Keratinocyte (primary cell): ENCODE data around the gene B3GNT9.
A peak's percentile ranks its signal among the peaks of the same experiment; 100 is the strongest.

ENCODE experiments used
- EZH2 ChIP-seq: IDR thresholded peaks from one replicate; pipeline ENCODE4 v1.6.1; 2012; ENCODE audit warnings: inconsistent platforms, mild to moderate bottlenecking, low read length, moderate library complexity
- TF ChIP-seq, protein P1 (sequence below), 3 experiments: IDR thresholded peaks in 1 of 3; conservative IDR thresholded peaks in 1 of 3; optimal IDR thresholded peaks in 1 of 3; 2 replicates in 2 of 3; 3 replicates in 1 of 3; pipeline versions ENCODE3 to v1.5.1; 2011; ENCODE audit warnings: low read length in 3 of 3, mild to moderate bottlenecking in 3 of 3, moderate library complexity in 2 of 3, control low read depth in 1 of 3, inconsistent platforms in 1 of 3; ENCODE audit not compliant: insufficient read depth in 2 of 3; ENCODE audit errors: extremely low read depth in 1 of 3

DNA sequence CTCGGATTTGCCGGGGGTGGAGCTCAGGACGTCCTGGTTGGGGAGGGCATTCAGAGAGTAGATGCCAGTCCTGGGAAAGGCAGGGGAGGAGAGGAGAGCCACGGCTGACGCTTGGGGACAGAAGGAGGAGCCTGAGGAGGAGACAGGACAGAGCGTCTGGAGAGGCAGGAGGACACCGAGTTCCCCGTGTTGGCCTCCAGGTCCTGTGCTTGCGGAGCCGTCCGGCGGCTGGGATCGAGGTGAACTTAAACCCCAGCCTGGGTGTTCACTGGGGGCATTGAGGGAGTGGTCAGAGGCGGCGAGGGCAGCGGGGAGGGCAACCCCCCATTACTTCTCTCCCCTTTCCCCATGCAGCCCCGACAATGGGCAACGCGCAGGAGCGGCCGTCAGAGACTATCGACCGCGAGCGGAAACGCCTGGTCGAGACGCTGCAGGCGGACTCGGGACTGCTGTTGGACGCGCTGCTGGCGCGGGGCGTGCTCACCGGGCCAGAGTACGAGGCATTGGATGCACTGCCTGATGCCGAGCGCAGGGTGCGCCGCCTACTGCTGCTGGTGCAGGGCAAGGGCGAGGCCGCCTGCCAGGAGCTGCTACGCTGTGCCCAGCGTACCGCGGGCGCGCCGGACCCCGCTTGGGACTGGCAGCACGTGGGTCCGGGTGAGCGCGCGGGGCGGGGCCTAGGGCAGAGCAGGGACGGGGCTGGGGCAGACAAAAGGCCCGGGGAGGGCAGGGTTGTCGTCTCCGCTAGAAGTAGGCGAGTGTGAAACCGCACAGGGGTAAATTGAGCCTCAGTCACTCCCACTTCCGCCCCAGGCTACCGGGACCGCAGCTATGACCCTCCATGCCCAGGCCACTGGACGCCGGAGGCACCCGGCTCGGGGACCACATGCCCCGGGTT, 23.3 kb upstream of the B3GNT9 start:
- TF ChIP-seq, protein P1, sequence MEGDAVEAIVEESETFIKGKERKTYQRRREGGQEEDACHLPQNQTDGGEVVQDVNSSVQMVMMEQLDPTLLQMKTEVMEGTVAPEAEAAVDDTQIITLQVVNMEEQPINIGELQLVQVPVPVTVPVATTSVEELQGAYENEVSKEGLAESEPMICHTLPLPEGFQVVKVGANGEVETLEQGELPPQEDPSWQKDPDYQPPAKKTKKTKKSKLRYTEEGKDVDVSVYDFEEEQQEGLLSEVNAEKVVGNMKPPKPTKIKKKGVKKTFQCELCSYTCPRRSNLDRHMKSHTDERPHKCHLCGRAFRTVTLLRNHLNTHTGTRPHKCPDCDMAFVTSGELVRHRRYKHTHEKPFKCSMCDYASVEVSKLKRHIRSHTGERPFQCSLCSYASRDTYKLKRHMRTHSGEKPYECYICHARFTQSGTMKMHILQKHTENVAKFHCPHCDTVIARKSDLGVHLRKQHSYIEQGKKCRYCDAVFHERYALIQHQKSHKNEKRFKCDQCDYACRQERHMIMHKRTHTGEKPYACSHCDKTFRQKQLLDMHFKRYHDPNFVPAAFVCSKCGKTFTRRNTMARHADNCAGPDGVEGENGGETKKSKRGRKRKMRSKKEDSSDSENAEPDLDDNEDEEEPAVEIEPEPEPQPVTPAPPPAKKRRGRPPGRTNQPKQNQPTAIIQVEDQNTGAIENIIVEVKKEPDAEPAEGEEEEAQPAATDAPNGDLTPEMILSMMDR (optimal IDR thresholded peaks at IDR 0.05 in 1 of 3, IDR thresholded peaks at IDR 0.05 in 1 of 3, conservative IDR thresholded peaks at IDR 0.05 in 1 of 3; ENCODE audit: extremely low read depth in 1 of 3, insufficient read depth in 2 of 3, low read length in 3 of 3): peak in 2 of 3 experiments; percentile 50 to 62
- no peak for TF ChIP-seq EZH2
